Fibroblast of villous mesenchyme (primary cell): Measurements from ENCODE around the gene SARDH. TPM values are rescaled to one million over a fixed set of nuclear protein-coding genes. Genes with fewer than 3 reads are reported as not detected.

Experiments
- DNase-seq: peaks from one replicate; pipeline ENCODE4 v3.0.0-alpha.2; 2010; ENCODE audit warnings: low read depth
- H3K4me3 ChIP-seq: 2 replicates; pipeline ENCODE4 v1.5.1; 2011; ENCODE audit warnings: low read depth, mild to moderate bottlenecking, low read length
- total RNA-seq: library from RNA; depleted of rRNA; stranded (reverse); fragments of >200 nt; gene quantifications from 2 replicates; pipeline ENCODE4 v1.2.3, GENCODE V29; 2012
- TF ChIP-seq, protein P1 (sequence below): IDR thresholded peaks from 2 replicates; pipeline ENCODE4 v1.5.1; 2012; ENCODE audit warnings: low read depth, mild to moderate bottlenecking, low read length; ENCODE audit not compliant: insufficient read depth

Gene SARDH
- total RNA-seq, 1 donor, result 6.0 TPM

- peak; percentile 64 for DNase-seq
- TF ChIP-seq, protein P1, sequence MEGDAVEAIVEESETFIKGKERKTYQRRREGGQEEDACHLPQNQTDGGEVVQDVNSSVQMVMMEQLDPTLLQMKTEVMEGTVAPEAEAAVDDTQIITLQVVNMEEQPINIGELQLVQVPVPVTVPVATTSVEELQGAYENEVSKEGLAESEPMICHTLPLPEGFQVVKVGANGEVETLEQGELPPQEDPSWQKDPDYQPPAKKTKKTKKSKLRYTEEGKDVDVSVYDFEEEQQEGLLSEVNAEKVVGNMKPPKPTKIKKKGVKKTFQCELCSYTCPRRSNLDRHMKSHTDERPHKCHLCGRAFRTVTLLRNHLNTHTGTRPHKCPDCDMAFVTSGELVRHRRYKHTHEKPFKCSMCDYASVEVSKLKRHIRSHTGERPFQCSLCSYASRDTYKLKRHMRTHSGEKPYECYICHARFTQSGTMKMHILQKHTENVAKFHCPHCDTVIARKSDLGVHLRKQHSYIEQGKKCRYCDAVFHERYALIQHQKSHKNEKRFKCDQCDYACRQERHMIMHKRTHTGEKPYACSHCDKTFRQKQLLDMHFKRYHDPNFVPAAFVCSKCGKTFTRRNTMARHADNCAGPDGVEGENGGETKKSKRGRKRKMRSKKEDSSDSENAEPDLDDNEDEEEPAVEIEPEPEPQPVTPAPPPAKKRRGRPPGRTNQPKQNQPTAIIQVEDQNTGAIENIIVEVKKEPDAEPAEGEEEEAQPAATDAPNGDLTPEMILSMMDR, result peak; percentile 72
- H3K4me3 ChIP-seq, result no peak overlapping the region
These were observed 22.1 kb downstream of the SARDH start for GRCh38 chr9:133715866-133716563.

GRCh38 chr9:133715295-133715865, 22.8 kb downstream of the SARDH start:
- peak; percentile 86 for DNase-seq
- H3K4me3 ChIP-seq, result no peak overlapping the region
- TF ChIP-seq, protein P1, result no peak

GRCh38 chr9:133714606-133715294, 23.4 kb downstream of the SARDH start:
- peak; percentile 98 for DNase-seq
- no peak overlapping the region for H3K4me3 ChIP-seq

DNA sequence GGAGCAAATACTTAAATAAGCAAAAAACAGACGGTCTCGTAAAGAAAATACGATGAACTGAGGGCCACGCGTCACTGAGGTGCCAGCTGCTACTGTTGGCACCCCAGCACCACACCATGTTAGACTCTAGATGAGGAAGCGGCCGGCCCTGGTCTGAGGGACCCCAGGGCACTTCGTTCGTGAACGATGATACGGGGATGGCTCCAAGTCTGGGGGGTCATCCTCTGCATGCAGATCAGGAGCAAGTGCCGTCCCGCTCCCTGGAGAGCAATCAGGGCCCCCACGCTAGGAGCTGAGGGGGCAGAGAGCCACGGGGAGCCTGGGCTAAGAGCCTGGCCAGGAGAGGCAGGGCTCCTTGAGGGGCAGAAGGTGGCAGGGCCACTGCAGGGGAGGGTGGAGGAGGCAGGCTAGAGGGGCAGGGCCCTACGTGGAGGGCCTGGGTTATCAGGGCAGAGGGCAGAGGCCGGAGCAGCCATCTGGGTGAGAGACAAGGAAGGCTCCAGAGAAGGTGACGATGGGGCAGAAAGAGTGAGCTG, 24.1 kb downstream of the SARDH start:
- no peak overlapping the region for H3K4me3 ChIP-seq
- TF ChIP-seq, protein P1, result no peak
- no peak for DNase-seq

More at GRCh38 chr9:133714606-133715294, 23.4 kb downstream of the SARDH start:
- TF ChIP-seq, protein P1, result no peak

- TF ChIP-seq, protein P1, result peak; percentile 3
- H3K4me3 ChIP-seq, result no peak overlapping the region
- peak; percentile 29 for DNase-seq
These were observed 24.8 kb downstream of the SARDH start for GRCh38 chr9:133713150-133713959.
